Measurements from ENCODE around the gene MRPL51. TPM values are rescaled to one million over a fixed set of nuclear protein-coding genes. Genes with fewer than 3 reads are reported as not detected.

MRPL51 gene
- total and polyA plus RNA-seq, 2 of the 8 experiments (the other 6 are each of a cell fraction or from before 2014, with no cell fraction given): 119 to 331 TPM

- DNase-seq (ENCODE audit: low read depth in 1 of 2, low spot score in 2 of 2) (no peak), FAIRE-seq (no peak)
- H3K79me1 ChIP-seq (ENCODE audit: low read depth, low read length): no peaks in the 10 kb centered on the region
- no peak overlapping the region for H2BK12ac ChIP-seq (ENCODE audit: low read depth, low read length)
- H3K23ac ChIP-seq (ENCODE audit: insufficient read length): no peak overlapping the region
- no peaks in the 10 kb centered on the region for H3K9me3 ChIP-seq (ENCODE audit: insufficient read depth in 2 of 2, low read depth in 1 of 2, low read length in 1 of 2)
- H4K91ac ChIP-seq (replicated peaks; ENCODE audit: insufficient read length, low read length): no peak overlapping the region
- H4K5ac ChIP-seq (ENCODE audit: insufficient read length, low read depth, low read length): no peak overlapping the region
- POLR2A ChIA-PET (ENCODE audit: partially characterized antibody): interaction anchor here (1.0 to 3.9 kb wide), 6 partner anchors 11 to 75 kb away, joined by 3 to 34 read pairs (median 4); partner anchors contain the start of gene TAPBPL
- H4K8ac ChIP-seq (ENCODE audit: extremely low read depth, insufficient read depth, low read length): no peak overlapping the region
- H3K18ac ChIP-seq (ENCODE audit: extremely low read depth, low read length): no peak overlapping the region
- H3K9ac ChIP-seq (replicated peaks in 1 of 4; ENCODE audit: extremely low read depth in 1 of 4, low read depth in 3 of 4, low read length in 3 of 4): no peak overlapping the region
- no peak overlapping the region for H2BK5ac ChIP-seq (ENCODE audit: low read depth, low read length)
- no peak overlapping the region for H3K27ac ChIP-seq (ENCODE audit: low read depth, low read length)
- no peaks in the 10 kb centered on the region for H3K27me3 ChIP-seq (replicated peaks in 1 of 4; ENCODE audit: control insufficient read depth in 3 of 4, extremely low read depth in 1 of 4, insufficient read depth in 3 of 4, low read length in 3 of 4)
- no peak overlapping the region for H2BK15ac ChIP-seq (ENCODE audit: low read length)
- CTCF ChIA-PET (ENCODE audit: partially characterized antibody): interaction anchor here (0.6 to 10.5 kb wide), 15 partner anchors 9 to 178 kb away, joined by 3 to 202 read pairs (median 3); partner anchors contain the start of gene CD27
- H3K4me1 ChIP-seq (replicated peaks in 1 of 4; ENCODE audit: control insufficient read depth in 3 of 4, insufficient read depth in 4 of 4, low read length in 3 of 4): no peaks in the 10 kb centered on the region
- no peak overlapping the region for H2BK120ac ChIP-seq (replicated peaks; ENCODE audit: low read depth, low read length)
- no peak overlapping the region for H2AK5ac ChIP-seq (ENCODE audit: low read depth, low read length)
- H2BK20ac ChIP-seq (ENCODE audit: low read length): no peak overlapping the region
- H3K4me3 ChIP-seq (ENCODE audit: extremely low read depth in 1 of 4, insufficient read depth in 2 of 4, low read depth in 3 of 4, low read length in 4 of 4): no peak overlapping the region
- H2AFZ ChIP-seq (ENCODE audit: low read length): no peak overlapping the region
- H3K79me2 ChIP-seq (ENCODE audit: control insufficient read depth in 1 of 2, insufficient read depth in 2 of 2, low read length in 2 of 2): 0 out of 4 replicates have a peak, but pooled peaks cover 0 to under 1% of the 10 kb centered on the region in 2 experiments
- H3K36me3 ChIP-seq (ENCODE audit: control insufficient read depth in 2 of 4, insufficient read depth in 4 of 4, low read length in 3 of 4): peaks cover 5 to 40% (median 26%) of the 10 kb centered on the region in 4 experiments
- H3K14ac ChIP-seq (ENCODE audit: insufficient read length): no peak overlapping the region
- WGBS, 2 experiments (ENCODE audit: extremely low coverage in 1 of 2, insufficient coverage in 1 of 2, insufficient read length in 1 of 2, insufficient replicate concordance in 2 of 2, low coverage in 1 of 2, low lambda C conversion rate in 2 of 2, missing lambda C conversion rate in 1 of 2): 87% methylated on average over 7 of the region's 7 CpGs; no CpG with 5 or more reads in 1 of the 2 experiments
- H3K4ac ChIP-seq (replicated peaks; ENCODE audit: insufficient read length, low read depth, low read length): no peak overlapping the region
- peaks cover 0 to 4% of the 10 kb centered on the region in 2 experiments for H4K20me1 ChIP-seq (replicated peaks in 1 of 2; ENCODE audit: control insufficient read depth in 1 of 2, insufficient read depth in 2 of 2, low read length in 2 of 2)
- no peak overlapping the region for H3K4me2 ChIP-seq (ENCODE audit: insufficient read depth in 1 of 2, low read depth in 2 of 2, low read length in 2 of 2)
- no peak overlapping the region for H3K56ac ChIP-seq (replicated peaks; ENCODE audit: insufficient read length, low read depth, low read length)
- H3K23me2 ChIP-seq (ENCODE audit: low read depth, low read length): no peaks in the 10 kb centered on the region
- TF ChIP-seq SIX5 (IDR thresholded peaks at IDR 0.05; ENCODE audit: low read depth, low read length) (no peak), POU5F1 (IDR thresholded peaks at IDR 0.05; ENCODE audit: low read depth, low read length) (no peak), ZNF274 (IDR thresholded peaks at IDR 0.05; ENCODE audit: borderline replicate concordance, extremely low read depth, low read length) (no peak), JUN (IDR thresholded peaks at IDR 0.05; ENCODE audit: low read depth, low read length) (no peak), PHF8 (conservative IDR thresholded peaks at IDR 0.05; ENCODE audit: low read depth, low read length) (no peak), SIN3A (conservative IDR thresholded peaks at IDR 0.05 in 1 of 2, IDR thresholded peaks at IDR 0.05 in 1 of 2; ENCODE audit: low read depth in 1 of 2, low read length in 2 of 2) (no peak), POLR2A (IDR thresholded peaks at IDR 0.05; ENCODE audit: control extremely low read depth in 1 of 2, low read depth in 2 of 2, low read length in 2 of 2) (no peak), SAP30 (IDR thresholded peaks at IDR 0.05; ENCODE audit: insufficient read depth, insufficient replicate concordance, low read length) (no peak), ATF3 (IDR thresholded peaks at IDR 0.05; ENCODE audit: insufficient read depth, low read depth, low read length) (no peak), TAF7 (optimal IDR thresholded peaks at IDR 0.05; ENCODE audit: borderline replicate concordance, low read depth, low read length) (no peak), ATF2 (IDR thresholded peaks at IDR 0.05; ENCODE audit: low read length) (no peak)
These were observed 29.8 kb downstream of the MRPL51 start for GRCh38 chr12:6463216-6463615.

Measured in H1 (cell line).